SK-N-MC (cell line): Measurements from ENCODE around the gene MARF1.

Source experiments
- EZH2 ChIP-seq: fragments of 200-600 bp; sonication (generic); IDR thresholded peaks from one replicate; pipeline ENCODE4 v1.6.1; 2017; ENCODE audit warnings: antibody characterized with exemption
- POLR2AphosphoS5 ChIP-seq: IDR thresholded peaks from 2 replicates; pipeline ENCODE4 v1.6.1; 2012; ENCODE audit warnings: mild to moderate bottlenecking, low read depth, low read length, borderline replicate concordance

DNA sequence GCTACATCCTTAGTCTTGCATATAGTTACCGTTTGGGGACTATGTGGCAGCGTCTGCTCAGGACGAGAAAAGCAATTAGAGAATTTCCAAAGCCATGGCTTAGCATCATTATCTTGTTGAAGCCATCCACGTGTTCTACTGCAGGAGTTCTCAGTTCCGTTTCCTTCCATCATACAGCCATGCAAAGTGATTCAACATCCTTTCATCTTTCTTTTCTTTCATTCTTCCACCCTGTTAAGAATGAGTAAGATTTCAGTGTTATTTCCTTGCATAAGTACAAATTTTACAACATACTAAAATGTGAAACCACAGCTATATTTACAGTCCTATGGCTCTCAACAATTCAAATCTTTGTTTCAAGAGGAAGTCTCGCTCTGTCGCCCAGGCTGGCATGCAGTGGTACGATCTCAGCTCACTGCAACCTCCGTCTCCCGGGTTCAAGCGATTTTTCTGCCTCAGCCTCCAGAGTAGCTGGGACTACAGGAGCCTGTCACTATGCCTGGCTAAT, 3.8 kb downstream of the MARF1 start:
- TF ChIP-seq POLR2AphosphoS5 (no peak), EZH2 (no peak)
